ENCODE measurements around the gene LILRA6.
"Not testable (repeated sequence)": the region's sequence is repeated elsewhere in the genome, so short reads cannot be mapped to it uniquely, and the experiment has no call there.

LILRA6 gene

GRCh38 chr19:54204767-54205468 lies 37.7 kb downstream of the LILRA6 start:
- no peak for DNase-seq (ENCODE audit: low spot score)
- TF ChIP-seq CTCF (IDR thresholded peaks at IDR 0.05; ENCODE audit: extremely low read depth, missing control alignments): no peak

GRCh38 chr19:54203151-54203611 lies 39.4 kb downstream of the LILRA6 start:
- TF ChIP-seq CTCF (IDR thresholded peaks at IDR 0.05; ENCODE audit: extremely low read depth, missing control alignments): no peak
- no peak for DNase-seq (ENCODE audit: low spot score)

- DNase-seq (ENCODE audit: low spot score): no peak
- no peak for TF ChIP-seq CTCF (IDR thresholded peaks at IDR 0.05; ENCODE audit: extremely low read depth, missing control alignments)
Observed at GRCh38 chr19:54201980-54202379, 40.6 kb downstream of the LILRA6 start.

- no peak for DNase-seq (ENCODE audit: low spot score)
- TF ChIP-seq CTCF (IDR thresholded peaks at IDR 0.05; ENCODE audit: extremely low read depth, missing control alignments): no peak
Observed at GRCh38 chr19:54201172-54201701, 41.4 kb downstream of the LILRA6 start.

- TF ChIP-seq CTCF (IDR thresholded peaks at IDR 0.05; ENCODE audit: extremely low read depth, missing control alignments): no peak
- no peak for DNase-seq (ENCODE audit: low spot score)
Observed at GRCh38 chr19:54199401-54199800, 43.2 kb downstream of the LILRA6 start.

GRCh38 chr19:54197121-54197520 lies 45.5 kb downstream of the LILRA6 start:
- TF ChIP-seq CTCF (IDR thresholded peaks at IDR 0.05; ENCODE audit: extremely low read depth, missing control alignments): no peak
- DNase-seq (ENCODE audit: low spot score): no peak

GRCh38 chr19:54196536-54196935 lies 46.1 kb downstream of the LILRA6 start:
- DNase-seq (ENCODE audit: low spot score): no peak
- TF ChIP-seq CTCF (IDR thresholded peaks at IDR 0.05; ENCODE audit: extremely low read depth, missing control alignments): no peak

- DNase-seq (ENCODE audit: low spot score): not testable (repeated sequence)
Observed at GRCh38 chr19:54194463-54194862, 48.1 kb downstream of the LILRA6 start.
